IgD-negative memory B cell (primary cell): ENCODE results near the gene UBE2F. TPM values are rescaled to one million over a fixed set of nuclear protein-coding genes. Genes with fewer than 3 reads are reported as not detected.

ENCODE experiments used
- H3K27ac Mint-ChIP-seq, 3 donors: one replicate each; pipeline ENCODE4 v1.8.0; 2020 to 2022; ENCODE audit warnings: mild to moderate bottlenecking in 3 of 3, mixed read lengths in 3 of 3, moderate library complexity in 1 of 3
- H3K27me3 Mint-ChIP-seq: one replicate; pipeline ENCODE4 v1.8.0; 2021; ENCODE audit warnings: mixed read lengths
- H3K36me3 Mint-ChIP-seq: one replicate; pipeline ENCODE4 v1.8.0; 2020; ENCODE audit warnings: mild to moderate bottlenecking, mixed read lengths
- H3K4me1 Mint-ChIP-seq, 3 donors: one replicate each; pipeline ENCODE4 v1.8.0; 2020 to 2022; ENCODE audit warnings: mixed read lengths in 3 of 3, mild to moderate bottlenecking in 1 of 3
- H3K4me3 Mint-ChIP-seq, 4 donors: one replicate each; pipeline ENCODE4 v1.8.0; 2020 to 2022; ENCODE audit warnings: mild to moderate bottlenecking in 4 of 4, mixed read lengths in 4 of 4, moderate library complexity in 3 of 4
- H3K9me3 Mint-ChIP-seq, 3 donors: one replicate each; pipeline ENCODE4 v1.8.0; 2020 to 2021; ENCODE audit warnings: mixed read lengths in 3 of 3, mild to moderate bottlenecking in 1 of 3
- polyA plus RNA-seq: library from polyadenylated mRNA; unstranded; fragments of 300-500 nt; fragmentation: Illumina TruSeq; gene quantifications from one replicate; pipeline ENCODE4 v1.2.3, GENCODE V29; 2021

UBE2F gene
- polyA plus RNA-seq, 1 donor from 2014 or later: 48.4 TPM

DNA sequence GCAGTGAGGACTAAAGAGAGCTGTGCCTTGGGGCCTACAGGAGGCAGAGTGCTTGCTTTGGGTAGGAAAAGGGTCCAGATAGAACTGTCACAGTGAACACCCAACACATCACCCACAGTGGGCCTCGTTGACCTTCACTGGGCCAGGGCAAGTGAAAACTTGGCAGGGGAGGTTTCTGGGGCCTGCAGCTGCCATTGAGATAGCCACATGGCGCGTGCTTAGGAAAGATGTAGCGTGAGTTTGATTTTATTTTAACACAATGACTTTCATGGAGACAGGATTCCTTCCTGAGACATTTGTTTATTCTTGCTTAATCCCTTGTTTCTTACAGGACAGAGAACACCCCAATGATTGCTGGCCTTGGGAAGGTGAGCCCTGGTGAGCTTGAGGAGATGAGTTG is 124.1 kb downstream of the UBE2F start:
- no peaks in the 10 kb centered on the region for H3K27me3 Mint-ChIP-seq
- peak overlapping the region in 1 of 3 donors; percentile 39 for H3K27ac Mint-ChIP-seq
- H3K4me3 Mint-ChIP-seq: no peak overlapping the region
- H3K9me3 Mint-ChIP-seq: no peaks in the 10 kb centered on the region
- H3K36me3 Mint-ChIP-seq: no peaks in the 10 kb centered on the region
- H3K4me1 Mint-ChIP-seq: peaks cover 7 to 12% (median 8%) of the 10 kb centered on the region in 3 donors

DNA sequence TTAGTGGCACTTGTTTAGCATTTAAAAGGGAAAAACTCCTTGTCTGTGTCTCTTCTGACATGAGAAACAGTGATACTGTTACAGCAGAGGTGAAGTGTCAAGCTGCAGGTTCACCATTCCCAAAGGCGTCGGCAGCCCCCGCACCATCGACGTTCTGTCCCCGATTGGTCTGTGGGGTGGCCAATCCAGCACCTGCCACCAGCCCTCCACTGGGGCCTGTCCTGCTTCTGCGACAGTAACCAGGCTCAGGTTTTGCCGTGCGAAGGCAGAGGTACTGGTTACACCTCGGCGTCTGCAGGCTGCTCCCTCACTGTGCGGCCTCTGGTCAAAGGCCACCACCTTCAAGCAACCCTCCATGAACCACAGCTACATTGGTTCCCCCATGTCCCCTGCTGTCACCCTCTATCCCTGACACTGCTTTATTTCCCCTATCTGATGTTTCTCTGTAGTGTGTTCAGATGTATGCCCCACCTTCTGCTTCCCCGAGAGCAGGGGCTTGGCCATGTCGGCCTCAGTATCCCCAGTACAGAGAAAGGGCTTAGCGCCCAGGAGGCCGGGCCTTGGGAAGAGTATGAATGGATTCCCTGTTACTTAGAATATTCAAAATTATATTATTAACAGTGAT is 124.7 kb downstream of the UBE2F start:
- Mint-ChIP-seq H3K27ac (no peak overlapping the region), H3K9me3 (no peaks in the 10 kb centered on the region), H3K27me3 (no peaks in the 10 kb centered on the region), H3K4me3 (no peak overlapping the region), H3K4me1 (peaks cover 7 to 12% (median 8%) of the 10 kb centered on the region in 3 donors), H3K36me3 (no peaks in the 10 kb centered on the region)

Other genes starting within 250 kb of the UBE2F start
- 0.11 TPM for gene RBM44, start 168.2 kb upstream of the UBE2F start, polyA plus RNA-seq
- not detected for gene RAMP1, start 107.4 kb upstream of the UBE2F start, polyA plus RNA-seq
- 18.5 TPM for gene SCLY, start 94.0 kb downstream of the UBE2F start, polyA plus RNA-seq
- 5.5 TPM for gene ESPNL, start 133.3 kb downstream of the UBE2F start, polyA plus RNA-seq
- not detected for gene KLHL30, start 171.7 kb downstream of the UBE2F start, polyA plus RNA-seq
- gene ERFE, start 192.0 kb downstream of the UBE2F start, polyA plus RNA-seq: not detected
- gene ILKAP, start 236.7 kb downstream of the UBE2F start, polyA plus RNA-seq: 50.2 TPM